HL-60 (cell line): ENCODE results near the gene RUNX3.
"Not testable (repeated sequence)": the region's sequence is repeated elsewhere in the genome, so short reads cannot be mapped to it uniquely, and the experiment has no call there.

Experiments
- DNase-seq, 2 experiments: peaks; one replicate each; pipeline ENCODE4 v3.0.0-alpha.2; 2010 to 2020; ENCODE audit warnings: low read depth in 1 of 2, low spot score in 1 of 2
- H3K27ac ChIP-seq: fragments of 250-450 bp; sonication (Bioruptor Pico); replicated peaks from 2 replicates; pipeline ENCODE4 v1.5.1; 2020; ENCODE audit warnings: mild to moderate bottlenecking, moderate library complexity
- H3K27me3 ChIP-seq: fragments of 250-450 bp; sonication (Bioruptor Pico); 2 replicates; pipeline ENCODE4 v1.5.1; 2021; ENCODE audit warnings: mild to moderate bottlenecking, moderate library complexity; ENCODE audit not compliant: insufficient read depth, poor library complexity, severe bottlenecking
- H3K4me3 ChIP-seq: replicated peaks from 2 replicates; pipeline ENCODE4 v1.5.1; 2011; ENCODE audit warnings: mild to moderate bottlenecking, control low read depth, low read length; ENCODE audit not compliant: insufficient read depth
- CTCF ChIP-seq: IDR thresholded peaks from one replicate; pipeline ENCODE4 v1.5.1; 2011; ENCODE audit warnings: low read length, control low read depth, inconsistent platforms; ENCODE audit not compliant: insufficient read depth
- GABPA ChIP-seq: IDR thresholded peaks from 2 replicates; pipeline ENCODE4 v1.6.1; 2012; ENCODE audit warnings: low read depth
- POLR2AphosphoS5 ChIP-seq: IDR thresholded peaks from 2 replicates; pipeline ENCODE4 v1.6.1; 2012; ENCODE audit warnings: low read depth
- SPI1 ChIP-seq: IDR thresholded peaks from 2 replicates; pipeline ENCODE4 v1.6.1; 2012; ENCODE audit warnings: low read depth, mild to moderate bottlenecking, borderline replicate concordance
- TF ChIP-seq, protein P1 (sequence below): IDR thresholded peaks from 2 replicates; pipeline ENCODE4 v1.6.1; 2012; ENCODE audit warnings: low read depth; ENCODE audit not compliant: insufficient replicate concordance

The RUNX3 gene

GRCh38 chr1:24892188-24893153, 37.6 kb downstream of the RUNX3 start:
- DNase-seq = no peak
- TF ChIP-seq POLR2AphosphoS5 (no peak), CTCF (no peak)
- H3K27ac ChIP-seq = no peak overlapping the region
- no peaks in the 10 kb centered on the region for H3K27me3 ChIP-seq
- no peak overlapping the region for H3K4me3 ChIP-seq

- H3K27me3 ChIP-seq, H3K27ac ChIP-seq, H3K4me3 ChIP-seq, DNase-seq: not testable (repeated sequence)
Observed at GRCh38 chr1:24891367-24891766, 38.7 kb downstream of the RUNX3 start.

GRCh38 chr1:24890887-24891286, 39.2 kb downstream of the RUNX3 start:
- H3K4me3 ChIP-seq = no peak overlapping the region

DNA sequence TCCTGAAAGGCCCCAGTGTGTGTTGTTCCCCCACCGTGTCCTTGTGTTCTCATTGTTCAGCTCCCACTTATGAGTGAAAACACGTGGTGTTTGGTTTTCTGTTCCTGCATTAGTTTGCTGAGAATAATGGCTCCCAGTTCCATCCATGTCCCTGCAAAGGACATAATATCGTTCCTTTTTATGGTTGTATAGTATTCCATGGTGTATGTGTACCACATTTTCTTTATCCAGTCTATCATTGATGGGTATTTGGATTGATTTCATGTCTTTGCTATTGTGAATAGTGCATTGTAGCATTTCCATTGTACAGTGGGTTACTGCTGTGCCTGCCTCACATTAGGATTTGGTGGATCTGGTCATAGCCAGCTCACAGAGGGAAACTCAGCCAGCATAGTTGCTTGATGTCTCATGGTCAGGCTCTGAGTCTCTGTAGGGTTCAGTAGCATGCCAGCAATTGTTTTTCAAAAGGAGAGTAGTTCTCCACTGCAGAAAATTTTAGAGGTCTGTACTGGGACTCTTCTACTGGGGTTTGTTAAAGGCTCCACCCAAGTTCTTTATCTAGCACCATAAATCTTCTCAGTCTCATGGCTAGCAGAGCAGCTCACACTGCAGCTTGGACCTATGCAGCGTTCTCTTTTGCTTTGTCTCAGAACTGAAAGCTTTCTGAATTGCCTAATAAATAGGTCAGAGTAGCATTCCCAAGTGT, 41.0 kb downstream of the RUNX3 start:
- TF ChIP-seq POLR2AphosphoS5 = no peak
- TF ChIP-seq, protein P1, sequence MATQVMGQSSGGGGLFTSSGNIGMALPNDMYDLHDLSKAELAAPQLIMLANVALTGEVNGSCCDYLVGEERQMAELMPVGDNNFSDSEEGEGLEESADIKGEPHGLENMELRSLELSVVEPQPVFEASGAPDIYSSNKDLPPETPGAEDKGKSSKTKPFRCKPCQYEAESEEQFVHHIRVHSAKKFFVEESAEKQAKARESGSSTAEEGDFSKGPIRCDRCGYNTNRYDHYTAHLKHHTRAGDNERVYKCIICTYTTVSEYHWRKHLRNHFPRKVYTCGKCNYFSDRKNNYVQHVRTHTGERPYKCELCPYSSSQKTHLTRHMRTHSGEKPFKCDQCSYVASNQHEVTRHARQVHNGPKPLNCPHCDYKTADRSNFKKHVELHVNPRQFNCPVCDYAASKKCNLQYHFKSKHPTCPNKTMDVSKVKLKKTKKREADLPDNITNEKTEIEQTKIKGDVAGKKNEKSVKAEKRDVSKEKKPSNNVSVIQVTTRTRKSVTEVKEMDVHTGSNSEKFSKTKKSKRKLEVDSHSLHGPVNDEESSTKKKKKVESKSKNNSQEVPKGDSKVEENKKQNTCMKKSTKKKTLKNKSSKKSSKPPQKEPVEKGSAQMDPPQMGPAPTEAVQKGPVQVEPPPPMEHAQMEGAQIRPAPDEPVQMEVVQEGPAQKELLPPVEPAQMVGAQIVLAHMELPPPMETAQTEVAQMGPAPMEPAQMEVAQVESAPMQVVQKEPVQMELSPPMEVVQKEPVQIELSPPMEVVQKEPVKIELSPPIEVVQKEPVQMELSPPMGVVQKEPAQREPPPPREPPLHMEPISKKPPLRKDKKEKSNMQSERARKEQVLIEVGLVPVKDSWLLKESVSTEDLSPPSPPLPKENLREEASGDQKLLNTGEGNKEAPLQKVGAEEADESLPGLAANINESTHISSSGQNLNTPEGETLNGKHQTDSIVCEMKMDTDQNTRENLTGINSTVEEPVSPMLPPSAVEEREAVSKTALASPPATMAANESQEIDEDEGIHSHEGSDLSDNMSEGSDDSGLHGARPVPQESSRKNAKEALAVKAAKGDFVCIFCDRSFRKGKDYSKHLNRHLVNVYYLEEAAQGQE = no peak
- TF ChIP-seq GABPA = no peak
- TF ChIP-seq SPI1 = no peak
- no peak for TF ChIP-seq CTCF
- no peak for DNase-seq
- Histone ChIP-seq H3K4me3 (no peak overlapping the region), H3K27ac (no peak overlapping the region), H3K27me3 (no peaks in the 10 kb centered on the region)

More at GRCh38 chr1:24890887-24891286, 39.2 kb downstream of the RUNX3 start:
- DNase-seq = no peak
- no peak overlapping the region for H3K27ac ChIP-seq
- no peaks in the 10 kb centered on the region for H3K27me3 ChIP-seq
- no peak for TF ChIP-seq GABPA
- no peak for TF ChIP-seq CTCF
- TF ChIP-seq, protein P1 = no peak
- no peak for TF ChIP-seq SPI1
- TF ChIP-seq POLR2AphosphoS5 = no peak
